Endothelial cell of umbilical vein (primary cell): ENCODE data around the gene TOR4A. TPM values are rescaled to one million over a fixed set of nuclear protein-coding genes. Genes with fewer than 3 reads are reported as not detected.
"Not testable (repeated sequence)": the region's sequence is repeated elsewhere in the genome, so short reads cannot be mapped to it uniquely, and the experiment has no call there.

Experiments
- BruUV-seq: library from RNA; stranded (reverse); fragments of 400-500 nt; replicated peaks from 2 replicates; lab custom pipeline; 2021; lab: Mats Ljungman, UMichigan
- CTCF ChIA-PET: fragments of 300-600, 350-600 bp; sonication (Branson Sonifier 250); formaldehyde crosslinking; loops from one replicate; lab custom pipeline; 2021; ENCODE audit warnings: antibody characterized with exemption, inconsistent platforms; lab: Charles Lee
- POLR2A ChIA-PET: fragments of 300-600, 350-600 bp; sonication (Branson Sonifier 250); formaldehyde crosslinking; loops from one replicate; lab custom pipeline; 2021; ENCODE audit warnings: antibody characterized with exemption, inconsistent platforms; lab: Charles Lee
- DNase-seq: peaks from one replicate; pipeline ENCODE4 v3.0.0-alpha.2; 2011; ENCODE audit warnings: low read depth, low spot score
- FAIRE-seq: peaks from 2 replicates; lab custom pipeline; 2011; peaks lifted over from hg19 to GRCh38; lab: Jason Lieb, UNC
- H2AFZ ChIP-seq: 2 replicates; pipeline ENCODE4 v1.6.0; 2012; ENCODE audit warnings: low read depth, low read length, control low read depth, inconsistent platforms
- H3K27ac ChIP-seq: 2 replicates; pipeline ENCODE4 v1.5.1; 2011; ENCODE audit warnings: low read depth, mild to moderate bottlenecking, control low read depth, low read length, moderate library complexity; ENCODE audit not compliant: insufficient read depth
- H3K27me3 ChIP-seq, 2 experiments: 2 replicates each; pipeline versions ENCODE4 v1.6.0 to v1.6.1; 2011; ENCODE audit warnings: low read length in 2 of 2, mixed read lengths in 1 of 2; ENCODE audit not compliant: control insufficient read depth in 2 of 2, insufficient read depth in 2 of 2
- H3K36me3 ChIP-seq, 2 experiments: 2 replicates in 1 of 2; 3 replicates in 1 of 2; pipeline ENCODE4 v1.5.1; 2011; ENCODE audit warnings: low read length in 2 of 2, mild to moderate bottlenecking in 1 of 2, moderate library complexity in 1 of 2; ENCODE audit not compliant: control insufficient read depth in 2 of 2, insufficient read depth in 2 of 2; ENCODE audit errors: extremely low read depth in 1 of 2
- H3K4me1 ChIP-seq: 3 replicates; pipeline ENCODE4 v1.5.1; 2011; ENCODE audit warnings: mild to moderate bottlenecking, low read length; ENCODE audit not compliant: control insufficient read depth, insufficient read depth; ENCODE audit errors: extremely low read depth
- H3K4me2 ChIP-seq: 2 replicates; pipeline ENCODE4 v1.6.1; 2011; ENCODE audit warnings: low read length, control low read depth, mixed read lengths; ENCODE audit not compliant: insufficient read depth
- H3K4me3 ChIP-seq, 3 experiments: fragments of 200-600 bp in 1 of 3; sonication (generic), shearing (Covaris generic) in 1 of 3; replicated peaks in 1 of 3; 2 replicates each; pipeline ENCODE4 v1.5.1; 2011 to 2016; ENCODE audit warnings: control low read depth in 3 of 3, low read length in 3 of 3, mild to moderate bottlenecking in 2 of 3, inconsistent platforms in 1 of 3, low read depth in 1 of 3, moderate library complexity in 1 of 3; ENCODE audit not compliant: insufficient read depth in 1 of 3
- H3K79me2 ChIP-seq: 2 replicates; pipeline ENCODE4 v1.6.0; 2012; ENCODE audit warnings: low read length, inconsistent platforms; ENCODE audit not compliant: control insufficient read depth, insufficient read depth
- H3K9ac ChIP-seq: replicated peaks from 2 replicates; pipeline ENCODE3; 2011; ENCODE audit warnings: low read length, control low read depth; ENCODE audit not compliant: insufficient read depth; ENCODE audit errors: extremely low read depth
- H3K9me1 ChIP-seq: replicated peaks from 3 replicates; pipeline ENCODE4 v1.6.0; 2011; ENCODE audit warnings: mild to moderate bottlenecking, low read length; ENCODE audit not compliant: control insufficient read depth, insufficient read depth; ENCODE audit errors: extremely low read depth
- H3K9me3 ChIP-seq: replicated peaks from 2 replicates; pipeline ENCODE4 v1.5.1; 2012; ENCODE audit warnings: low read length, inconsistent platforms; ENCODE audit not compliant: control insufficient read depth, insufficient read depth
- H4K20me1 ChIP-seq: replicated peaks from 2 replicates; pipeline ENCODE3; 2011; ENCODE audit warnings: mild to moderate bottlenecking, low read length; ENCODE audit not compliant: control insufficient read depth, insufficient read depth; ENCODE audit errors: extremely low read depth
- EZH2 ChIP-seq: IDR thresholded peaks from 2 replicates; pipeline ENCODE4 v1.6.1; 2012; ENCODE audit warnings: borderline replicate concordance, low read depth, mild to moderate bottlenecking, moderate library complexity, low read length, inconsistent platforms; ENCODE audit not compliant: severe bottlenecking
- FOS ChIP-seq: IDR thresholded peaks from 2 replicates; pipeline ENCODE4 v1.6.1; 2011; ENCODE audit warnings: mild to moderate bottlenecking, low read length, moderate library complexity, borderline replicate concordance; ENCODE audit not compliant: insufficient read depth
- GATA2 ChIP-seq: IDR thresholded peaks from 2 replicates; pipeline ENCODE4 v1.7.0; 2011; ENCODE audit warnings: low read depth, mild to moderate bottlenecking, moderate library complexity, mixed read lengths, low read length; ENCODE audit not compliant: insufficient read length, insufficient read depth
- POLR2A ChIP-seq: IDR thresholded peaks from 2 replicates; pipeline ENCODE4 v1.6.1; 2012; ENCODE audit warnings: low read depth, mild to moderate bottlenecking, control low read depth, low read length
- dilution Hi-C: fragments of 300-500 bp; cut with MboI; formaldehyde crosslinking; loops from one replicate; pipeline ENCODE4 v1.15.0; 2019; ENCODE audit warnings: low sequenced_read_pairs; ENCODE audit not compliant: extremely low pct_ligation_motif_present
- intact Hi-C: fragments of 100-400 bp; cut with micrococcal nuclease; formaldehyde crosslinking; loops from one replicate; pipeline ENCODE4 v1.10.0; 2022
- polyA plus RNA-seq, 4 experiments: library from polyadenylated mRNA; depleted of rRNA in 3 of 4; stranded (reverse) in 3 of 4; unstranded in 1 of 4; fragments of >200 nt; gene quantifications; 2 replicates each; pipeline versions ENCODE4 v1.2.1 to v1.2.3, GENCODE V29; 2011 to 2012; ENCODE audit warnings: missing spikeins in 1 of 4
- total RNA-seq: library from RNA; stranded (reverse); gene quantifications from 2 replicates; pipeline ENCODE4 v1.2.3, GENCODE V29; 2021
- TF ChIP-seq, protein P1 (sequence below), 2 donors: IDR thresholded peaks; 1 replicate in 1 of 2; 2 replicates in 1 of 2; pipeline ENCODE4 v1.5.1; 2011; ENCODE audit warnings: low read length in 2 of 2, mild to moderate bottlenecking in 2 of 2, moderate library complexity in 2 of 2, control low read depth in 1 of 2, inconsistent platforms in 1 of 2, low read depth in 1 of 2; ENCODE audit not compliant: insufficient read depth in 1 of 2; ENCODE audit errors: extremely low read depth in 1 of 2

Gene TOR4A
- total and polyA plus RNA-seq, 2 donors (not counting 3 experiments of a cell fraction or from before 2014, with no cell fraction given): 32.4 to 48.0 TPM

DNA sequence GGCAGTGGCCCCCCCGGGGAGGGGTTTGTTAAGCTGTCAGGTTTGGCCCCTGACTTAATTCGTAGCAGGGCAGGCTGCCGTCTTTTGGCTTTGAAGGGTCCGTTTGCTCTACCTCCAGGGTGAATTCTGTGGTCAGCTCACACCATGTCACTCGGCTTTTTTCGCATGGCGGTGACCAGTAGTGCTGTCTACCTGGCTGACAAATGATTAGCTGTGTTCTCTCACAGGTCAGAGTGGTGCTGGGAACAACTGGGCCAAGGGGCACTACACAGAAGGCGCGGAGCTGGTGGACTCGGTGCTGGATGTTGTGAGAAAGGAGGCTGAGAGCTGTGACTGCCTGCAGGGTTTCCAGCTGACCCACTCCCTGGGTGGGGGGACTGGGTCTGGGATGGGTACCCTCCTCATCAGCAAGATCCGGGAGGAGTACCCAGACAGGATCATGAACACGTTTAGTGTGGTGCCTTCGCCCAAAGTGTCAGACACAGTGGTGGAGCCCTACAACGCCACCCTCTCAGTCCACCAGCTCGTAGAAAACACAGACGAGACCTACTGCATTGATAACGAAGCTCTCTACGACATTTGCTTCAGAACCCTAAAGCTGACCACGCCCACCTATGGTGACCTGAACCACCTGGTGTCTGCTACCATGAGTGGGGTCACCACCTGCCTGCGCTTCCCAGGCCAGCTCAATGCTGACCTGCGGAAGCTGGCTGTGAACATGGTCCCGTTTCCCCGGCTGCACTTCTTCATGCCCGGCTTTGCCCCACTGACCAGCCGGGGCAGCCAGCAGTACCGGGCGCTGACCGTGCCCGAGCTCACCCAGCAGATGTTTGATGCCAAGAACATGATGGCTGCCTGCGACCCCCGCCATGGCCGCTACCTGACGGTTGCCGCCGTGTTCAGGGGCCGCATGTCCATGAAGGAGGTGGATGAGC, 35.0 kb upstream of the TOR4A start:
- intact Hi-C loops (no loop called here), dilution Hi-C loops (no loop called here)
- Histone ChIP-seq H3K9me3 (no peaks in the 10 kb centered on the region), H3K36me3 (peaks cover 6 to 16% of the 10 kb centered on the region in 2 experiments), H3K27me3 (no peaks in the 10 kb centered on the region), H3K4me3 (peak overlapping the region; percentile 70 to 73 (median 72)), H3K9ac (peak overlapping the region; percentile 64), H3K27ac (peak overlapping the region; percentile 46), H3K4me1 (peaks cover 13% of the 10 kb centered on the region), H3K4me2 (peak overlapping the region; percentile 85), H3K79me2 (peaks cover 25% of the 10 kb centered on the region), H4K20me1 (no peaks in the 10 kb centered on the region), H3K9me1 (no peaks in the 10 kb centered on the region), H2AFZ (no peak overlapping the region)
- FAIRE-seq (no peak), DNase-seq (no peak)
- BruUV-seq: no TSS peak
- POLR2A ChIA-PET: interaction anchor here (0.7 to 5.0 kb wide), 7 partner anchors 10 to 186 kb away, joined by 3 to 66 read pairs (median 5); partner anchors contain the start of genes MAN1B1, NELFB, STPG3 and TOR4A
- TF ChIP-seq POLR2A (no peak), FOS (no peak), EZH2 (no peak), GATA2 (no peak)
- TF ChIP-seq, protein P1, sequence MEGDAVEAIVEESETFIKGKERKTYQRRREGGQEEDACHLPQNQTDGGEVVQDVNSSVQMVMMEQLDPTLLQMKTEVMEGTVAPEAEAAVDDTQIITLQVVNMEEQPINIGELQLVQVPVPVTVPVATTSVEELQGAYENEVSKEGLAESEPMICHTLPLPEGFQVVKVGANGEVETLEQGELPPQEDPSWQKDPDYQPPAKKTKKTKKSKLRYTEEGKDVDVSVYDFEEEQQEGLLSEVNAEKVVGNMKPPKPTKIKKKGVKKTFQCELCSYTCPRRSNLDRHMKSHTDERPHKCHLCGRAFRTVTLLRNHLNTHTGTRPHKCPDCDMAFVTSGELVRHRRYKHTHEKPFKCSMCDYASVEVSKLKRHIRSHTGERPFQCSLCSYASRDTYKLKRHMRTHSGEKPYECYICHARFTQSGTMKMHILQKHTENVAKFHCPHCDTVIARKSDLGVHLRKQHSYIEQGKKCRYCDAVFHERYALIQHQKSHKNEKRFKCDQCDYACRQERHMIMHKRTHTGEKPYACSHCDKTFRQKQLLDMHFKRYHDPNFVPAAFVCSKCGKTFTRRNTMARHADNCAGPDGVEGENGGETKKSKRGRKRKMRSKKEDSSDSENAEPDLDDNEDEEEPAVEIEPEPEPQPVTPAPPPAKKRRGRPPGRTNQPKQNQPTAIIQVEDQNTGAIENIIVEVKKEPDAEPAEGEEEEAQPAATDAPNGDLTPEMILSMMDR (IDR thresholded peaks at IDR 0.05; ENCODE audit: extremely low read depth in 1 of 2, insufficient read depth in 1 of 2, low read depth in 1 of 2, low read length in 2 of 2): no peak
- CTCF ChIA-PET: interaction anchor here (0.9 kb wide), 1 partner anchor 12 kb away, joined by 6 read pairs; the partner anchor contains the start of gene NELFB

DNA sequence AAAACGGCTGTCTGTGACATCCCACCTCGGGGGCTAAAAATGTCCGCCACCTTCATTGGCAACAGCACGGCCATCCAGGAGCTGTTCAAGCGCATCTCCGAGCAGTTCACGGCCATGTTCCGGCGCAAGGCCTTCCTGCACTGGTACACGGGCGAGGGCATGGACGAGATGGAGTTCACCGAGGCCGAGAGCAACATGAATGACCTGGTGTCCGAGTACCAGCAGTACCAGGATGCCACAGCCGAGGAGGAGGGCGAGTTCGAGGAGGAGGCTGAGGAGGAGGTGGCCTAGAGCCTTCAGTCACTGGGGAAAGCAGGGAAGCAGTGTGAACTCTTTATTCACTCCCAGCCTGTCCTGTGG, 34.3 kb upstream of the TOR4A start:
- DNase-seq, H3K4me3 ChIP-seq, H3K27ac ChIP-seq, H4K20me1 ChIP-seq, intact Hi-C loops, H3K9me1 ChIP-seq, dilution Hi-C loops, FAIRE-seq, H3K9me3 ChIP-seq, H3K9ac ChIP-seq, H3K27me3 ChIP-seq, H3K4me2 ChIP-seq, CTCF ChIA-PET, BruUV-seq, H2AFZ ChIP-seq: not testable (repeated sequence)
- Histone ChIP-seq H3K36me3 (peaks cover 6 to 16% of the 10 kb centered on the region in 2 experiments), H3K79me2 (peaks cover 25% of the 10 kb centered on the region), H3K4me1 (peaks cover 13% of the 10 kb centered on the region)
- POLR2A ChIA-PET: interaction anchor here (1.6 to 5.0 kb wide), 2 partner anchors 10 to 34 kb away, joined by 8 to 66 read pairs; partner anchors contain the start of genes NELFB, STPG3 and TOR4A
